Ovary (tissue), 9 donors: ENCODE measurements around the gene CEP164. TPM values are rescaled to one million over a fixed set of nuclear protein-coding genes. Genes with fewer than 3 reads are reported as not detected.

Source experiments
- DNase-seq, 5 donors: peaks; one replicate each; pipeline ENCODE4 v3.0.0-alpha.2; 2019 to 2020
- H3K27ac ChIP-seq, 2 donors: fragments of 200-600 bp; one replicate each; pipeline versions ENCODE4 v1.5.1 to v1.8.0; 2019 to 2022
- H3K27me3 ChIP-seq: fragments of 200-600 bp; one replicate; pipeline ENCODE4 v1.8.0; 2022
- H3K36me3 ChIP-seq: fragments of 200-600 bp; sonication (generic); one replicate; pipeline ENCODE4 v1.5.1; 2019
- H3K4me1 ChIP-seq: one replicate; pipeline ENCODE4 v1.8.1; 2013; ENCODE audit warnings: mild to moderate bottlenecking, moderate library complexity; ENCODE audit not compliant: insufficient read depth
- H3K4me3 ChIP-seq: fragments of 200-600 bp; sonication (generic); one replicate; pipeline ENCODE4 v1.5.1; 2017
- H3K9me3 ChIP-seq, 2 donors: fragments of 200-600 bp in 1 of 2; sonication (generic) in 1 of 2; one replicate each; pipeline versions ENCODE4 v1.5.1 to v1.8.1; 2013 to 2019; ENCODE audit warnings: mild to moderate bottlenecking in 1 of 2, moderate library complexity in 1 of 2
- EP300 ChIP-seq: sonication (generic); formaldehyde crosslinking; IDR thresholded peaks from one replicate; pipeline ENCODE4 v1.6.1; 2017; ENCODE audit warnings: antibody characterized with exemption
- POLR2A ChIP-seq: fragments of 450-650 bp; IDR thresholded peaks from one replicate; pipeline ENCODE4 v1.6.1; 2017; ENCODE audit warnings: antibody characterized with exemption, mild to moderate bottlenecking, moderate library complexity
- WGBS, 3 donors: extraction: QIAGEN DNeasy Blood & Tissue Kit in 1 of 3; methylation state at CpG; one replicate each; pipeline versions ENCODE4 v1.1.5 to v1.1.7; 2013 to 2017; 5-methylcytosine and 5-hydroxymethylcytosine counted together
- intact Hi-C, 4 donors: fragments of 100-400 bp; cut with DNase I; formaldehyde crosslinking; loops; one replicate each; pipeline versions ENCODE4 v1.11.0 to v1.15.1; 2022 to 2023
- polyA plus RNA-seq, 2 donors: library from polyadenylated mRNA; stranded (reverse); fragments of 200-250 nt in 1 of 2; fragments of 350-450 nt in 1 of 2; fragmentation: Illumina TruSeq in 1 of 2; extraction: RNeasy Lipid Tissue Mini Kit (QIAGEN cat#74804) in 1 of 2; gene quantifications; one replicate each; pipeline ENCODE4 v1.2.3, GENCODE V29; 2013 to 2014
- total RNA-seq, 7 donors: library from RNA; depleted of rRNA in 2 of 7; stranded (reverse); fragments of >200 nt in 2 of 7; fragmentation: NEBNext Ultra II Directional in 3 of 7; extraction: Animal tissue kit (Norgen Biotek cat#: 25700) in 3 of 7; gene quantifications; one replicate each; pipeline versions ENCODE4 v1.1.0 to v1.2.4, GENCODE V29; 2016 to 2023
- TF ChIP-seq, protein P1 (sequence below), 3 donors: fragments of 450-650 bp in 2 of 3; fragments of 200-600 bp in 1 of 3; IDR thresholded peaks; one replicate each; pipeline versions ENCODE4 v1.5.1 to v1.8.0; 2016 to 2022; ENCODE audit warnings: antibody characterized with exemption in 3 of 3, mild to moderate bottlenecking in 1 of 3
- donor health status: DM: no; HTN: no; CAD: no; lungs with moderate emphysema.
- donor health status: DM: no; HTN: no; CAD: no.
- donor health status: Bipolar disorder and iron deficiency.
- donor health status: DM: yes; HTN: yes; CAD: no.
- donor health status: DM: no; HTN: no; CAD: no.
- donor health status: DM: yes; HTN: yes; CAD: no.

CEP164 gene
- total and polyA plus RNA-seq, 9 donors = 18.6 to 50.4 (median 28.0) TPM

DNA sequence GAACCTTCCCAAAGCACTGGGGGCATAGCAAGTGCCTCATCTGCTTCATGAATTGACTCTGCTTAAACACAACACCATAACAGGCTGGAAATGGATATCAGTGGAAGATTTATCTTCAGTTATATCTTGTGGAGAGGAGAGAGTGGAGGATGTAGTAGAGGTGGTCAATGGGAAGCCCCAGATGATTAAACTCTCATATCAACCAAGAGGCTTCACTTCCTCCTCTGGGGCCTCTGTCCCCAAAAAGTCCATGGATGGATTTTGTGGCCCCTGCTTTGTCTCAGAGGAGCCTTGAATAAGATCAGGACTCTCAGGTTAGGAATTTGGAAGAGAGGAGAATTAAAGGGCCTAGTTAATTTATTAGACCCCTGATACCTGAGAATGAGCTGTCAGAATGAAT, 106.1 kb downstream of the CEP164 start:
- no peak for DNase-seq
- intact Hi-C loops = loop anchor here in 2 of 4 donors (10.0 kb wide), 3 partner anchors 511 to 621 kb away; no protein-coding TSS in a partner anchor

DNA sequence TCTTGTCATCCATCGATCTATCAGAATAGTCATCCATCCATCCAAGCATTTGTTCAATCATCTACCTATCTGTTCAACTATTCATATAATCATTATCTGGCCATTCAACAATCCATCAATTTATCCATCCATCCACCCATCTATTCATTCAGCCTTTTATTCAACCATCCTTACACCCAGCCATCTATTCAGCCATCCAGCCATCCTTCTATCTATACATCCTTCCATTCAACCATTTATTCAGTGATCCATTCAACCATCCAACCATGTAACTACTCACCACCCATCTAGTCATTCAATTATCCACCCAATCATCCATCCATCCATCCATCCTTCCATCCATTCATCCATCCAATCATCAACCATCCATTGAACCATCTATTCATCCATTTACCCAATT, 106.8 kb downstream of the CEP164 start:
- no peaks in the 10 kb centered on the region for H3K9me3 ChIP-seq
- TF ChIP-seq POLR2A = no peak
- TF ChIP-seq, protein P1, sequence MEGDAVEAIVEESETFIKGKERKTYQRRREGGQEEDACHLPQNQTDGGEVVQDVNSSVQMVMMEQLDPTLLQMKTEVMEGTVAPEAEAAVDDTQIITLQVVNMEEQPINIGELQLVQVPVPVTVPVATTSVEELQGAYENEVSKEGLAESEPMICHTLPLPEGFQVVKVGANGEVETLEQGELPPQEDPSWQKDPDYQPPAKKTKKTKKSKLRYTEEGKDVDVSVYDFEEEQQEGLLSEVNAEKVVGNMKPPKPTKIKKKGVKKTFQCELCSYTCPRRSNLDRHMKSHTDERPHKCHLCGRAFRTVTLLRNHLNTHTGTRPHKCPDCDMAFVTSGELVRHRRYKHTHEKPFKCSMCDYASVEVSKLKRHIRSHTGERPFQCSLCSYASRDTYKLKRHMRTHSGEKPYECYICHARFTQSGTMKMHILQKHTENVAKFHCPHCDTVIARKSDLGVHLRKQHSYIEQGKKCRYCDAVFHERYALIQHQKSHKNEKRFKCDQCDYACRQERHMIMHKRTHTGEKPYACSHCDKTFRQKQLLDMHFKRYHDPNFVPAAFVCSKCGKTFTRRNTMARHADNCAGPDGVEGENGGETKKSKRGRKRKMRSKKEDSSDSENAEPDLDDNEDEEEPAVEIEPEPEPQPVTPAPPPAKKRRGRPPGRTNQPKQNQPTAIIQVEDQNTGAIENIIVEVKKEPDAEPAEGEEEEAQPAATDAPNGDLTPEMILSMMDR (IDR thresholded peaks at IDR 0.05) = no peak
- no peak for TF ChIP-seq EP300
- H3K27ac ChIP-seq = no peak overlapping the region
- intact Hi-C loops = loop anchor here in 2 of 4 donors (10.0 kb wide), 3 partner anchors 510 to 620 kb away; no protein-coding TSS in a partner anchor
- H3K4me1 ChIP-seq = no peaks in the 10 kb centered on the region
- no peak for DNase-seq
- no peak overlapping the region for H3K4me3 ChIP-seq
- no peaks in the 10 kb centered on the region for H3K27me3 ChIP-seq
- 98 to 99% (median 98%) methylated on average over 1 of the region's 1 CpG for WGBS, 3 donors
- H3K36me3 ChIP-seq = no peaks in the 10 kb centered on the region

More for the DNA sequence above, 106.1 kb downstream of the CEP164 start:
- Histone ChIP-seq H3K9me3 (no peaks in the 10 kb centered on the region), H3K4me3 (no peak overlapping the region), H3K4me1 (no peaks in the 10 kb centered on the region), H3K36me3 (no peaks in the 10 kb centered on the region), H3K27ac (no peak overlapping the region), H3K27me3 (no peaks in the 10 kb centered on the region)
- TF ChIP-seq POLR2A (no peak), EP300 (no peak)
- TF ChIP-seq, protein P1 (IDR thresholded peaks at IDR 0.05) = no peak

DNA sequence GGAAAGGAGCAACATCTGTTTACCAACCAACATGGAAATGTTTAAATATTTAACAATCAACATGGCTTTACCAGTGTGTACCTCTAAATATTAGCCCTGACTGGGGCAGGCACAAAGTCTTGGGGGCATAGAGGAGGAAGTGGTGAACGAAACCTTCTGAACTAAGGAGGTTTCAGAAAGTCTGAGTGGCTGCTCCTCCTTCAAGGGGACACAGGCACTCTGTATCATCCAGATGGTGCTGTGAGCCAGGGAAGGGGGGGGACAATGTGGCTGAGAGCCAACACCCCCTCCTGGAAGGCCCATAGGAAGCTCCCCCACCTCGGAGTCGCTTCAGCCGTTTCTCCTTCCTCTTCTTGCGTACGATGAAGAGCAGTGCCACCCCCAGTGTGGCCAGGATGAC, 107.7 kb downstream of the CEP164 start:
- H3K4me3 ChIP-seq = no peak overlapping the region
- H3K27ac ChIP-seq = no peak overlapping the region
- H3K4me1 ChIP-seq = no peaks in the 10 kb centered on the region
- intact Hi-C loops = loop anchor here in 2 of 4 donors (10.0 kb wide), 3 partner anchors 509 to 619 kb away; no protein-coding TSS in a partner anchor
- TF ChIP-seq, protein P1 (IDR thresholded peaks at IDR 0.05) = no peak
- no peak for TF ChIP-seq EP300
- TF ChIP-seq POLR2A = no peak
- 70 to 80% (median 79%) methylated on average over 6 of the region's 6 CpGs for WGBS, 3 donors
- no peaks in the 10 kb centered on the region for H3K27me3 ChIP-seq
- no peaks in the 10 kb centered on the region for H3K9me3 ChIP-seq
- no peak for DNase-seq
- no peaks in the 10 kb centered on the region for H3K36me3 ChIP-seq

DNA sequence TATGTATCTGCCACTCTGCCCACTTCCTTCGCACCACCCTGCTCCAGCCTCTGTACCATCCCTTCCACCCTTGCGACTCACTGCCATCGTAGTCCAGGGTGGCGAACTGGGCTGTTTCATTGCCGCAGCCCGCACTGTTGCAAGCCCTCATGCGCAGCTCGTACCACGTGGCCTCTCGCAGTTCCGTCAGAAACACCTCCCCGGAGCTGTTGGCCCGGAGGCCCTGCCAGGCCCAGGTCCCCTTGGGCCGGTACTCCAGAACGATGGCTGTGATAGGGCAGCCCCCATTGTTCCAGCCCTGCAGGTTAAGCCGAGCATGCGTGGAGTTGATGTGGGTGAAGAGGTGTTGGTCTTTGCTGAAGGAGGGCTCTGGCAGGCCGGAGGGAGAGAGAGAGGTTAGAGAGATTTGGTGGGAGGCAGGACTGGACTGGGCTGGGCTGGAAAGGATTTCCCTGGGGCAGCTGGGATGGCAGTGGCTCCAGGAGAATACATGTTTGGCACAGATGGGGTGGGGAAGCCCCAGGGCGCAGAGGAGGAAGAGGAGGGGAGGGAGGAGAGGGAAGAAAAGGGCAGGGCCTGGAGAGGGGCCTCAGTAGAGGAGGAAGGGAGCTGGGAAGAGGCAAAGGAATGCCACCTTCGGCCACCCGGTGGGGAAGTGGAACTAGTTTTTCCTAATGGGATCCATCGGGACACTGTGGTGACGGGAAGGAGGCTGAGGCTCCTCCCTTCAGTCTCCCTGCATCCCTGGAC, 109.6 kb downstream of the CEP164 start:
- no peak overlapping the region for H3K4me3 ChIP-seq
- TF ChIP-seq, protein P1 (IDR thresholded peaks at IDR 0.05) = no peak
- TF ChIP-seq POLR2A (no peak), EP300 (no peak)
- 88 to 91% (median 89%) methylated on average over 23 of the region's 23 CpGs for WGBS, 3 donors
- H3K27me3 ChIP-seq = no peaks in the 10 kb centered on the region
- no peaks in the 10 kb centered on the region for H3K9me3 ChIP-seq
- H3K36me3 ChIP-seq = no peaks in the 10 kb centered on the region
- DNase-seq = no peak
- H3K4me1 ChIP-seq = no peaks in the 10 kb centered on the region
- H3K27ac ChIP-seq = no peak overlapping the region
- intact Hi-C loops = loop anchor here in 2 of 4 donors (10.0 kb wide), 3 partner anchors 508 to 618 kb away; no protein-coding TSS in a partner anchor
